Measurements from ENCODE around the gene CORO2A. TPM values are rescaled to one million over a fixed set of nuclear protein-coding genes. Genes with fewer than 3 reads are reported as not detected.

The CORO2A gene
- total RNA-seq, 2 donors from 2014 or later = 1.2 to 3.1 TPM

- H3K4me1 ChIP-seq (ENCODE audit: control insufficient read depth in 1 of 2, low read depth in 2 of 2) = no peaks in the 10 kb centered on the region
- ATAC-seq (ENCODE audit: insufficient number of reproducible peaks, low FRiP score, low read depth) (no peak), DNase-seq (ENCODE audit: low spot score) (no peak)
- no peak overlapping the region for H3K4me3 ChIP-seq
- TF ChIP-seq CTCF (IDR thresholded peaks at IDR 0.05) = no peak
- no peak overlapping the region for H3K27ac ChIP-seq
- no peaks in the 10 kb centered on the region for H3K27me3 ChIP-seq (replicated peaks; ENCODE audit: insufficient read depth)
- H3K36me3 ChIP-seq = no peaks in the 10 kb centered on the region
- no peaks in the 10 kb centered on the region for H3K9me3 ChIP-seq
These were observed 48.4 kb downstream of the CORO2A start for GRCh38 chr9:98144076-98144475.

DNA sequence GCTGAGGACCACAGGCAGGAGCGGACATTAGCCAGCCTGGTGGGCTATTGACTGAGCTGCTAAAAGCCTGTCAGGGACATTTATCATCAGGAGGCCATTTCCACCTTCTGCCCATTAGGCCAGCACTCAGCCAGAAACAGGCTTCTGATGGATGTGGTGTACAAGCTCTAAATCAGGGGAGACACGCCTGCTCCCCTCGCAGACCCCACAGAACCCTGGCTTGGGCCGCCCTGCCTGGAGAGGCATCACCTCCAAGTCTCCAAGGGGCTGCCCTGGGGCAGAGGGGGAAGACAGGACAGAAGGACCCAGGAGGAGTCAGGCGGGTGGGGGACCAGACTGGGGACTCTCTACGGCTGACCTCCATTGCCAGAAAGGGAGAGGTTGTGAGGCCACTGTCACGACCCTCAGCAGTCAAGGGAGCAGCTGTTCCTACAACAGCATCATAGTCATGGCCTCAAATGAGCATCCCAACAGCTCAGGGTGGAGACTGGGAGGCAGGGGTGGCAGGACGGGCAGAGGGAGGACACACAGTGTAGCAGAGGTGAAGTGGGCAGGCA is 49.4 kb downstream of the CORO2A start:
- TF ChIP-seq CTCF (IDR thresholded peaks at IDR 0.05) = no peak

GRCh38 chr9:98142182-98142907 is 50.1 kb downstream of the CORO2A start:
- no peak for ATAC-seq (ENCODE audit: insufficient number of reproducible peaks, low FRiP score, low read depth)
- Histone ChIP-seq H3K36me3 (no peaks in the 10 kb centered on the region), H3K27me3 (replicated peaks; ENCODE audit: insufficient read depth) (no peaks in the 10 kb centered on the region), H3K4me1 (ENCODE audit: control insufficient read depth in 1 of 2, low read depth in 2 of 2) (no peaks in the 10 kb centered on the region), H3K27ac (no peak overlapping the region), H3K4me3 (no peak overlapping the region), H3K9me3 (no peaks in the 10 kb centered on the region)
- DNase-seq (ENCODE audit: low spot score) = no peak
- no peak for TF ChIP-seq CTCF (IDR thresholded peaks at IDR 0.05)

More for the DNA sequence above, 49.4 kb downstream of the CORO2A start:
- no peak for DNase-seq (ENCODE audit: low spot score)
- Histone ChIP-seq H3K27me3 (replicated peaks; ENCODE audit: insufficient read depth) (no peaks in the 10 kb centered on the region), H3K4me1 (ENCODE audit: control insufficient read depth in 1 of 2, low read depth in 2 of 2) (no peaks in the 10 kb centered on the region), H3K4me3 (no peak overlapping the region), H3K27ac (no peak overlapping the region), H3K9me3 (no peaks in the 10 kb centered on the region), H3K36me3 (no peaks in the 10 kb centered on the region)
- no peak for ATAC-seq (ENCODE audit: insufficient number of reproducible peaks, low FRiP score, low read depth)

GRCh38 chr9:98140503-98140902 is 51.9 kb downstream of the CORO2A start:
- H3K4me1 ChIP-seq (ENCODE audit: control insufficient read depth in 1 of 2, low read depth in 2 of 2) = no peaks in the 10 kb centered on the region
- ATAC-seq (ENCODE audit: insufficient number of reproducible peaks, low FRiP score, low read depth) = no peak
- H3K27me3 ChIP-seq (replicated peaks; ENCODE audit: insufficient read depth) = no peaks in the 10 kb centered on the region
- no peaks in the 10 kb centered on the region for H3K9me3 ChIP-seq
- no peaks in the 10 kb centered on the region for H3K36me3 ChIP-seq
- DNase-seq (ENCODE audit: low spot score) = no peak
- TF ChIP-seq CTCF (IDR thresholded peaks at IDR 0.05) = no peak
- no peak overlapping the region for H3K4me3 ChIP-seq
- H3K27ac ChIP-seq = no peak overlapping the region

DNA sequence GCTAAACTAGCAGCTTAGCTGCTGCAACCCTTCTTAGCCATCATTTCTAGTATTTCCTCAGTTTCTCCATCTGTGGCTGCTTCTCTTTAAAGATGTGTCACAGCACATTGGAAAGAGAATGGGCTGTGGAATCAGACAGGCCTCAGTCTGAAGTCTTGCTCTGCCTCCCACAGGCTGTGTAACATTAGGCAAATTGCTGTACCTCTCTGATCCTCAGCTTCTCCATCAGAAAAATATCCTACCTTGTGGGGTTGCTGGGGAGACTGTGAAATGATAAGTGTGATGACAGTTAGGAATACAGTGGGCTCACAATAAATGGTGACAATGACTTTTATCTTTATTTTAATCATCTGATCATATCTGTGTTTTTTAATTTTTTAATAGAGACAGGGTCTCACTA is 55.9 kb downstream of the CORO2A start:
- Histone ChIP-seq H3K9me3 (no peaks in the 10 kb centered on the region), H3K27ac (no peak overlapping the region), H3K4me1 (ENCODE audit: control insufficient read depth in 1 of 2, low read depth in 2 of 2) (no peaks in the 10 kb centered on the region), H3K36me3 (no peaks in the 10 kb centered on the region), H3K4me3 (no peak overlapping the region), H3K27me3 (replicated peaks; ENCODE audit: insufficient read depth) (no peaks in the 10 kb centered on the region)
- DNase-seq (ENCODE audit: low spot score) (no peak), ATAC-seq (ENCODE audit: insufficient number of reproducible peaks, low FRiP score, low read depth) (no peak)
- TF ChIP-seq CTCF (IDR thresholded peaks at IDR 0.05) = no peak
